RPMI8226 (cell line): ENCODE measurements around the gene ARHGEF18.
"Not testable (repeated sequence)": the region's sequence is repeated elsewhere in the genome, so short reads cannot be mapped to it uniquely, and the experiment has no call there.

Experiments used
- DNase-seq: peaks from one replicate; pipeline ENCODE4 v3.0.0-alpha.2; 2015

ARHGEF18 gene

DNA sequence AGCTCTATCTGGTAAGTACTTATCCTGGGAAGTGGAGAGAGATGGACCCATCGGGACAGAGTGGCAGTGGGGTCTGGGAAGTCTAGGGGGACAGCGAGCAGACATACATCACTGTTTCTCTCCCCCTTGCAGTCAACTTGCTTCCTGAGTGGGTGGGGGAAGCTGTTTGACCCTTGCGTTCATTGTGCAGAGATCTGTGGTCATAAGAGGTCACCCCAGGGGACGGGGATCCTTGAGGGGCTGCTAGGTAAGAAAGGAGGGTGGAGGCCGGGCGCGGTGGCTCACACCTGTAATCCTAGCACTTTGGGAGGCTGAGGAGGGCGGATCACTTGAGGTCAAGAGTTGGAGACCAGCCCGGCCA, 474 bp downstream of the ARHGEF18 start:
- no peak for DNase-seq

DNA sequence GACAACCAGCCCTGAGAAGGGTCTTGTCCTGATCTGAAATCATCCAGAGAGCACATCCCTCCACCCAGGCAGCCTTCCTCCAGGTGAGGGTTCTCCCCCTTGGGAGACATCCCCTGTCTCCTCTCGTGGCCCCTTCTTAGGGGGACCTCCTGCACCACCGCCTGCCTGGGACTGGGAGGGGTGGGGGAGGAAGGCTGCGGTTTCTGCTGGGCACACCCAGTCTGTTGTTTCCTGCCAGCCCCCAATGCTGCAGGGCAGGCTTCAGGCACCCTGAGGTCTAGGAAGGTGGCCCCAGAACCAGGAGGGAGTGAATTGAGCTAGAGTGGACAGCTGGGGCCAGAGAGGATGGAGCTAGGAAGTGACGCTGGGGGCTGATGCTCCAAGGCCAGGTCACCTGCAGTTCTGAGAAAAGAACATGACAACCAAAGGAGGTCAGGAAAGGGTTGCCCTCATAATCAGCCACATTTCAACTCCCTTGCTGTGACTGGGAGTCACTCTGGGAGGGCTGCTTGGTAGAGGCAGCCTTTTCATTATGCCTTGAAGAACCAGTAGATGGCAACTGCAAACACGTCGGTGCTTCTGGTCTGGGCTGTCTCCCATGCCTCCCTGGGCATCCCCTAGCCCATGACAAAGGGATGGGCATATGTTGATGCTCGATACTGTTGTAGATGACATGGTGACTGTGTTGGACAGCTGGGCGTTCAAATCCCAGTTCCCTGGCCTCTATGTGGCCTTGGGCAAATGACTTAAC, 1.4 kb downstream of the ARHGEF18 start:
- DNase-seq = peak; percentile 48

DNA sequence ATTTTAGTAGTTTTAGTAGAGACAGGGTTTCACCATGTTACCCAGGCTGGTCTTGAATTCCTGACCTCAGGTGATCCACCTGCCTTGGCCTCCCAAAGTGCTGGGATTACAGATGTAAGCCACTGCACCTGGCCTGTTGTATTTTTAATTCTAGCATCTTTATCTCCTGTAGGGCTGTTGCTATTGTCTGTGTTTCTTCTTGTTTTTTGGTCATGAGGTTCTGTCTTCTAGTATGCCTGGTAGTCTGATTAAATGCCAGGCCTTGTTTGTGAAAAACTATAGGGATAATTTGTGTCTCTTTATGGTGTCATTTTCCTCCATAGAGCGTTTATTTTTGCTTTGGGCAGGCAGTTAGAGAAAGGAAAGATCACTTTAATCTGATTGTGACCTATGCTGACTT, 3.1 kb downstream of the ARHGEF18 start:
- DNase-seq = no peak

DNA sequence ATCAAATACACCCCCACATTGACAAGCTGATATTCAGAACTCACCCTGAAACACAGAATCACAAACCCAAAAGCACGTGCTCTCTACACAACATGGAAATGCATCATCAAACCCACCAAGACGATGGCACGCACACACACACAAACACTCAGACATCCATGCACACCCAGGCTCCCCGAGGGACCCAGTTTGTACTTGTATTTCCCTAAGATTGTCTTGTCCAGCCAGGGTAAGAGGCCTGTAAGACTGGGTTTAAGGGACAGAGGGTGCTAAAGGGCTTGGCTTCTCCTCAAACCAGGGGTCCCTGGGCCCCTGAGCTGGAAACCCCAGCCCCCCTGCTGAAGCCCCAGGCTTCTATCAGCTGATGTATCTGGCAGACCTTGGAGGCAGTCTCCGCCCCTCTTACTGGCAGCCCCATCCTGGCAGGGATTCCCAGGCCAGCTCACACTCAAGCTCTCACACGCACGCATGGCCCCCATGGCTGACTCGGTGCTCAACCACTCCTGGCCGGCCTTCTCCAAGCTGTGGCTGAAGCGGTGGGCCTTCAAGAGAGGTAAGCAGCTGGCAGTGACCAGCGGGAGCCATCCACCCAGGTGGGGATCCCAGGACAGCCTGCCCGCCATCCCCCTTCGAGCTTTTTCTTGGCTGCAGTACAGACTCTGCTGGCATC, 6.5 kb downstream of the ARHGEF18 start:
- DNase-seq = no peak

DNA sequence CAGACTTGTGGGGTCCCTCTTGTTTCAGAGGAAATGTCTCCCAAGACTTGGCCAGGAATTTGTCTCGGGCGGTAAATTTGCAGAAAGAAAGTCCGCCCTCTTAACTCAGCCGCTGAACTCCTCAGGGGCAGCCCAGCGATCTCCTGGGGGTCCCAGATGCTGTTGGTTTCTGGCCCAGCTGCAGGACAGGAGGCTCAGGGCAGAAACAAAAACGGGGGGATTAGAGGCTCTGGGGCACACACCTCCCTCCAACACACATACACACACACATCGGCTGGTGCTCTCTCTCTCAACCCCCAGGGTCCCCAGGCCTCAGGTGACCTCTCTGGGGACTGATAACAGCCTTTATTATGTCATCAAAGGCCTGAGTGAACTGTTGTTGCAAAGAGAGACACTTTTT, 7.1 kb downstream of the ARHGEF18 start:
- no peak for DNase-seq

DNA sequence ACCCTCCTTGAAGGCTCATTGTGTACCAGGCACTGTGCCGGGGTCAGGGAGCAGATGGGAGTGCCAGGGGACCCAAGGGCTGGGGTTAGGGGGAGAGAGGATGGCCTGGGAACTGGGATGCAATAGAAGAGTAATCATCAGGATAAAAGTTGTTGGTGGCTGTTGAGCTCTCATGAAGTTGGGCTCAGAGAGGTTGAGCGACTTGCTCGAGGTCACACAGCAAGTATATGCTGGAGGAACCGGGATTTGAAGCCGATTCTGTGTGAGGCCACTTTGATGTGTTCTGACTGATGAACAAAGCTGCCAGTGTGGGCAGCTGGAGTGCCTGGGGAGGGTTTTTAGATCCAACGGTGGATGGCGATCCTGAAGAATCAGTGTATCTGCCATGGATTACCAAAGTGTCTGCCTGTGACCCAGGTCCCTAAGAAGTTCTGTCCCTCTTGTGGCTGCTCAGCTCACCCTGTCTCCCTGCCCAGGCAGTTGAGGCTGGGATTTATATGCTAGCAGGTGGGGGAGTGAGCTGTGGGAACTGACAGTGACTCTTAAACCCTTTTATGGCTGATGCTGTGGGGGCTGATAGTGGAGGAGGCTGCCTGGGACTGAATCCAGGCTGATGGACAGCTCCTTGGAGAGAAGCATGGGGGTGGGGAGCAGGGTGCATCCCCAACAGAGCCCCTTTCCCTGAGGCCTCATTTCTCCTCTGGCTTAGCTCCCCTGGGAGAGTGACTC, 8.3 kb downstream of the ARHGEF18 start:
- no peak for DNase-seq

DNA sequence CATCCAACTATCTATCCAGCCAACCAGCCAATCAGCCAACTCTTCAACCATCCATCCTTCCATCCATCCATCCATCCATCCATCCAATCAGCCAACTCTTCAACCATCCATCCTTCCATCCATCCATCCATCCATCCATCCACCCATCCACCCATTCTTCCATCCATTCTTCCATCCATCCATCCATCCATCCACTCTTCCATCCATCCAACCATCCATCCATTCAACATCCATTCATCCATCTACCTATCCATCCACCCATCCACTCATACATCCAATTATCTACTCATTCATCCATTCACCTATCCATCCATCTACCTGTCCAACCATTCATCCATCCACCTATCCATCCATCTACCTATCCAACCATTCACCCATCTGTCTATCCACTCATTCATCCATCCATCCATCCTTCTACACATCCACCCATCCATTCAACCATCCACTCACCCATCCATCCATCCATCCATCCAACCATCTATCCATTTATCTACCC, 9.4 kb downstream of the ARHGEF18 start:
- DNase-seq = no peak

DNA sequence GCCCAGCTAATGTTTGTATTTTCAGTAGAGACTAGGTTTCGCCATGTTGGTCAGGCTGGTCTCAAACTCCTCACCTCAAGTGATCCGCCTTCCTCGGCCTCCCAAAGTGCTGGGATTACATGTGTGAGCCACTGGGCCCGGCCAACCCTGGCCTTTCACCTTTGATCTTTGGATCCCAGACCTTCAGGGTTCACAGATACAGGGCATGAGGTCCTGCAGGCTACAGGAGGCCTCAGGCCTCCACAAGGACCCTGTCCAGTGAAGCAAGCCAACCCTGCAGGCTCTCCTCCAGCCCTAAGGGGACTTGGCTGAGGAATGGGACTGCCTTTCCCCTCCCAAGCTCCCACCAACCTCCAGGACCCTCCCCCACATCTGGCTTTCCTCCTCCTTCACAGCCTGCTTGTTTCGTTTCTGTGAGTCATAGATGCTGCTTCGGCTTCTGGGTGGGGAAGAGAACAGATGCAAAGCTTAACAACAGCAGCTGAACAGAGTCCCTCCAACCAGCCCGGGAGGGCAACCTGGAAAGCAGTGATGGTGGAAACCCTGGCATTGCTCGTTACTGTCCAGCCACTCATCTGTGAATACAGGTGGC, 11.8 kb downstream of the ARHGEF18 start:
- peak; percentile 67 for DNase-seq

DNA sequence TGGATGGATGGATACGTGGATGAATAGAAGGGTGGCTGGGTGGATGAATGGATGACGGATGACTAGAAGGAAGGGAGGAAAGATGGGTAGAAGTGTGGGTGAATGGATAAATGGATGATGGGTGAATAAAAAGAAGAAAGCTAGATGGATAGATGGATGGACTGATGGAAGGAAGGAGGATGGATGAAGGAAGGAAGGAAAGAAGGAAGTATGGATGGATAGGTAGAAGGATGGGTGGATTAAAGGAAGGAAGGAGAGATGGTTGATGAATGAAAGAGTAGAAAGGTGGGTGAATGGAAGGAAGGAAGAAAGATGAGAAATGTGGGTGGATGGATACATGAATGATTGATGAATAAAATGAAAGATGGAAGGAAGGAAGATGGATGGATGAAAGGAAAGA, 14.5 kb downstream of the ARHGEF18 start:
- DNase-seq = no peak

DNA sequence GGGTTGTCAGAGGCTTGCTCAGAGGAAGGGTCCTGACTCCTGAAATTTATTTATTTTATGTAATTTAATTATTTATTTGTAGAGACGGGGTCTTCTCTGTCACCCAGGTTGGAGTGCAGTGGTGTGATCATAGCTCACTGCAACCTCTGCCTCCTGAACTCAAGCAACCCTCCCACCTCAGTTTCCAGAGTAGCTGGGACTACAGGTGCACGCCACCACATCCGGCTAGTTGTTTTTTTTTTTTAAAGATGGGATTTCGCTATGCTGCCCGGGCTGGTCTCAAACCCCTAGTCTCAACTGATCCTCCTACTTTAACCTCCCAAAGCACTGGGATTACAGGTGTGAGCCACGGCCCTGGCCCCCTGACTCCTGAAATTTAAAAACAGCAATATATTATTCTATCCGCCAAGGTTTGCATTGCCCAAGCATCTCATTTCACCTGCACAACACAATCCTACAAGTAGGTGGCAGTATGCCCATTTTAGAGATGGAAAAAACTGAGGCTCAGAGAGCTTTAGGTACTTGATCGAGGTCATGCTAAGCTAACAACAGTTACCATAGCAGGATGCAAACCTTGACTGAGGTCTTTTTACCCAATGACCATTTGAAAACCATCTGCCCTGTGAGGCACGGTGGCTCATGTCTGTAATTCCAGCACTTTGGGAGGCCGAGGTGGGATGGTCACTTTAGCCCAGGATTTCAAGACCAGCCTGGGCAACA, 18.1 kb downstream of the ARHGEF18 start:
- DNase-seq = peak; percentile 80

DNA sequence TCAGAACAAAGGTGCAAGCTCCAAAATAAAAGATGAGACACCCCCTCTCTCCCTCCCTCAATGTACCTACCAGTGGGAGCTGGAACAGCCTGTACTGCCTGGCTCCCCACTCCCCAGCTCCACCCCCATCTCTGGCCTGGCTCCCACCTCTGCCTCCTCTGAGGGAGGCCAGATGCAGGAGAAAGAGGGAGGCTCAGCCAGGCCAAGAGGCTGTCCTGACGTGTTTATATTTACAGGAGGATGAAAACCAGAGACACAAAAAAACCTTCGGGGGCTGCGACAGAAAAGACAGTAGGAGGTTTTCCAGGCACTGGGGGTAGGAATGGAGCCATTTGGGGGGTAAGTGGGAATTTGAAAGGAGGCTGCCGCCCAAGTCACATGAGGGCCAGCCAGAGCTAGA, 19.7 kb downstream of the ARHGEF18 start:
- no peak for DNase-seq

DNA sequence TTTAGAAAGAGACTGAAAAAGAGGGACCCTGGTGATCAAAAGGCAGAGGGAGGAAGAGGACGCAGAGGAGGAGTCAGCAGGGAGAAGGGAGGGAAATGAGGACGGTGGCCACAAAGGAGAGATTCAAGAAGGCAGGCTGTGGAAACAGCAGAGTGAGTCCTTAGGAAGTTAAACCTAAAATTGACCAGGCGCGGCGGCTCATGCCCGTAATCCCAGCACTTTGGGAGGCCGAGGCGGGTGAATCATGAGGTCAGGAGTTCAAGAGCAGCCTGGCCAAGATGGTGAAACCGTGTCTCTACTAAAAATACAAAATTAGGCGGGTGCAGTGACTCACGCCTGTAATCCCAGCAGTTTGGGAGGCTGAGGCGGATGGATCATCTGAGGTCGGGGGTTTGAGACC, 20.1 kb downstream of the ARHGEF18 start:
- DNase-seq = not testable (repeated sequence)

DNA sequence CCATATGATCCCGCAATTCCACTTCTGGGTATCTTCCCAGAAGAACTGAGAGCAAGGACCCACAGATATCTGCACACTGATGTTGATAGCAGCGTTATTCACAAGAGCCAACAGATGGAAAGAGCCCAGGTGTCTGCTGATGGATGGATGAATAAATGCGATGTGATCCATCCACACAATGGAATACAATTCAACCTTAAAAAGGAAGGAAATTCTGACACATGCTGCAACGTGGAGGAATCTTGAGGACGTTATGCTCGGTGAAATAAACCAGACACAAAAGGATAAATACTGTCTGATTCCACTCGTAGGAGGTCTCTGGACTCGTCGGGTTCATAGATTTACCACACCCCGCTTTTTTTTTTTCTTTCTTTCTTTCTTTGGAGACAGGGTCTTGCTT, 21.8 kb downstream of the ARHGEF18 start:
- no peak for DNase-seq

DNA sequence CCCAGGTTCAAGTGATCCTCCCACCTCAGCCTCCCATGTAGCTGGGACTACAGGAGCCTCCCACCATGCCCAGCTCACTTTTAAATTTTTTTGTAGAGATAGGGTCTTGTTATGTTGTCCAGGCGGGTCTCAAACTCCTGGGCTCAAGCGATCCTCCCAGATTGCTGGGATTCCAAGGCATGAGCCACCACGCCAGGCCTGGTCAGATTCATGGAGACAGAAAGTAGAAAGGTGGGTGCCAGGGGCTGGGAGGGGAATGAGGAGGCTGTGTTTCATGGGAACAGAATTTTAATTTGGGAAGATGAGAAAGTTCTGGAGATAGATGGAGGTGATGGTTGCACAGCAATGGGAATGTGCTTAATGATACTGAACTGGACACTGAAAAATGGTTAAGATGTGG, 22.3 kb downstream of the ARHGEF18 start:
- DNase-seq = no peak

DNA sequence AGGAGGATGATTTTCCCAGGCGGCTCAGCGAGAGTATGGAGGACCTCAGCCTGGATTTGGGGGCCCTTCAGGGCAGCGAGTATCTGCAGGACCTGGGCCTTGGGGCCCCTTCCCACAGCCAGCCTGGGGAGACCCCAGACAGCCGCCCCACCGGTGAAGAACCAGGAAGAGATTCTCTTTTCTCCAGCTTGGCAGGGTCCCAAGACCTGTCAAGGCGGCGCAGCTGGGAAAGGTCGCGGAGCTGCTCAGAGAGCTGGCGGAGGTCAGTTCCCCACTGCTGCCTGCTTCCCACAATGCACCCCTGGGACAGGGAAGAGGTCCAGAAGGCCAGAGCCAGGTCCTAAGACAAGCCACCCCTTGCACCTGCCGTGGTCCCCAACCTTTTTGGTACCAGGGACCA, 24.1 kb downstream of the ARHGEF18 start:
- DNase-seq = no peak

DNA sequence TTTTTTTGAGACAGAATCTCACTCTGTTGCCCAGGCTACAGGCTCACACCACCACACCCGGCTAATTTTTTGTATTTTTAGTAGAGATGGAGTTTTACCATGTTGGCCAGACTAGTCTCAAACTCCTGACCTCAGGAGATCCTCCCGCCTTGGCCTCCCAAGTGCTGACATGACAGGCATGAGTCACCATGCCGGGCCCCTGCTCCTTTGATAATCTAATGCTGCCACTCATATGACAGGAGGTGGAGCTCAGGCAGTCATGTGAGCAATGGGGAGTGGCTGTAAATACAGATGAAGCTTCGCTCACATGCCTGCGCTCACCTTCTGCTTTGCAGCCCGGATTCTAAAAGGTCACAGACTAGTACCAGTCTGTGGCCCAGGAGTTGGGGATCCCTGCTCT, 25.1 kb downstream of the ARHGEF18 start:
- DNase-seq = no peak

DNA sequence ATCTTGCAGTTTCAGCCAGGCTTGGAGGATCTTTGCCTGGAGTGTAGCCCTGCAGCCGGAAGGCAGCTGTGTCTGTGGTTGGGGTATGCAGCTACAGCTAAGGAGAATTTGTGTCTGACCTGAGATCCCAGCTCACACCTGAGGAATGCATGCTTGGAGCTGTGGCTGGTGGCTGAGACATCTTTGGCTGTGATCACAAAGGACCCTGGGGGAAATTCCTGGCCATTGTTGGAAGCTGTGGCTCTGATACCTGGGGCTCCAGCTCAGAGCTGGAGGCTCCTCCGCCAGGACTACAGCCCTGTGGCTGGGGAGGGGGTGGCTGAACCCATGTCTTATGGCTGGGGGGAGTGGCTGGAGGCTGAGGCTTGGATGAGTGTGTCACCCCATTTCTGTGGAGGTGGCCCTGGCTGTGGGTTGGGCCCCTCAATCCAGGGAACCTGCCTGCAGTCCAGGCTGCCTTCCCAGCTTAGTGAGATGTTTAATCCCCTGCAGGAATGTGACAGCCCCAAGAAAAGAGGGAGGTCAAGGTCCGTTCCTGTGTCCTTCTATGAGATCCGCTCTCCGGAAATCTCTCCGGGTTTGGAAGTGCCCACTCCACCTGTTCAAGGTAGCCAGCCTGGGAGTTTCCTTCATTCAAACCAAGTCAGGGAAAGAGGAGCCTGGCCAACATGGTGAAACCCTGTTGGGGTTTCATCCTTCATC, 27.6 kb downstream of the ARHGEF18 start:
- no peak for DNase-seq

DNA sequence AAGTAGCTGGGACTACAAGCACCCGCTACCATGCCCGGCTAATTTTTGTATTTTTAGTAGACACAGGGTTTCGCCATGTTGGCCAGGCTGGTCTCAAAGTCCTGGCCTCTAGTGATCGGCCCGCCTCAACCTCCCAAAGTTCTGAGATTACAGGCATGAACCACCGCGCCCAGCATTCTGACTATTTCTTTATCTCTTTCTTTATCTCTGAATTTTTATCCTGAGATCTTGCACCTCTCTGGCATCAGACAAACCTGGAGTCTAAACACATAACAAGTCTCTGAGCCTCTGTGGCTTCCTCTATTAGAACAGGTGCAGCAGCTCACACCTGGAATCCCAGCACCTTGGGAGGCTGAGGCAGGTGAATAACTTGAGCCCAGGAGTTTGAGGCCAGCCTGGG, 28.5 kb downstream of the ARHGEF18 start:
- DNase-seq = no peak

DNA sequence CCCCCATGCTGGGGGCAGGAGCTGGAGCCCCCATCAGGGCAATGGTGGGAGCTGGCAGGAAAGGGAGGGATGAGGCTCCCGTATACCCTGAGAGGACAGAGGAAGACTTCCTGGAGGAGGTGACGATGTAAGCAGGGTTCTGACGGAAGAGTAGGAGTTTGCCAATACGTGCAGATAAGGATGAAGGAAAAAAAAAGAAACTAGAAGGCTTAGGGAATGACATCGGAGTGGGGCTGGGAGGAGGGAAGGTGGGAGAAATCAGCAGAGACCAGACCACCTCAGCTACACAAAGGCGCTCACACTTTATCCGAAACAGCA, 32.3 kb downstream of the ARHGEF18 start:
- no peak for DNase-seq

DNA sequence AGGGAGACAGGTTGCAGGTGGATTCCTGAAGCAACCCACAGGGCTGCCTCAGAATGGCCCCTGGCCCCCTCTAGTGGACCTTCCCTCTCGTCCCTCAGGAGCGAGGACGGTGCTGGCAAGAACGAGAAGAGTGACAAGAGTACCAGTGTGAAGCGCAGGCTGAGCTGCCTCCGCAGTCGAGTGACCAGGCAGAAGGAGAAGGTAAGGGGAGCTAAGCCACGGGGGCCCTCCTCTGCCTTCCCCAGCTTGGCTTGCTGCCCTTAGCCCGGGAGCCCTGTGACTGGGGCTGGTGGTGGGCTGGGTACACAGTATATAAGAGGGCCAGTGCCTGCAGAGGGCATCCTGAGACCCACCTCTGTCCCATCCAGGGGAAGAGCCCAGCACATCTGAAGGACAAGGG, 34.0 kb downstream of the ARHGEF18 start:
- DNase-seq = no peak

DNA sequence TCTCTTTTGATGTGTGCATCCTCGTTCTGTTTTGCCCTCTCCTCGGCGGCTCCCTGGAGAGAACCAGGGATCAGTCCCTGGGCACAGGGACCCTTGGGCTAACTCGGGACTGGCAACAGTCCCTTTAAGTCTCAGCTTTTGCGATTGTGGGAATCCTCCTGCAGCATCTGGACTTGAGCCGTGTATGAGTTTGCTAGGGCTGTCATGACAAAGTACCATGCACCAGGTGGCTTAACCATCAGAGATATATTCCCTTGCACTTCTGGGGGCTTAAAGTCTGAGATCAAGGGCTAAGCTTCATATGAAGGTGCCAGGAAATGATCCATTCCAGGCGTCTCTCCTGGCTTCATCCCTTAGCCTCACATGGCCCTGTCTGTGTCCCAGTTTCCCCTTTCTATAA, 34.5 kb downstream of the ARHGEF18 start:
- DNase-seq = no peak

DNA sequence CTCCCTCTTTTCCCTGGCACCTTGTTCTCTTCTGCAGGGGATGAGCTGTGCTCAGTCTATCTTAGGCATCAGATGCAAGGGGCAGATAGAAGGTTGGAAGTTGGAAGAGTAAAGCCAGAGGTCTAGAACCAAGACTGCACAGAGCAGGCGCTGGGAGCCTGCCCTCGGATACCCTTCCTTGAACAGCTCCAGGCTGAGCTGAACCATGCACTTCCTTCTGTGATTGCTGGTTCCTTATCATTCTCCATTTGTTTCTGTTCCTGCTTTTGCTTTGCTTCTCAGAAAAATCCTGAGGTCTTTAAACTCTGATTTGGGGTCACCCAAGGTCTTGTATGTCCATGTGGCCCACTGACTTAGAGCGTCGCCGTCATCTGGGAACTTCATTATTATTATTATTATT, 36.3 kb downstream of the ARHGEF18 start:
- DNase-seq = no peak

DNA sequence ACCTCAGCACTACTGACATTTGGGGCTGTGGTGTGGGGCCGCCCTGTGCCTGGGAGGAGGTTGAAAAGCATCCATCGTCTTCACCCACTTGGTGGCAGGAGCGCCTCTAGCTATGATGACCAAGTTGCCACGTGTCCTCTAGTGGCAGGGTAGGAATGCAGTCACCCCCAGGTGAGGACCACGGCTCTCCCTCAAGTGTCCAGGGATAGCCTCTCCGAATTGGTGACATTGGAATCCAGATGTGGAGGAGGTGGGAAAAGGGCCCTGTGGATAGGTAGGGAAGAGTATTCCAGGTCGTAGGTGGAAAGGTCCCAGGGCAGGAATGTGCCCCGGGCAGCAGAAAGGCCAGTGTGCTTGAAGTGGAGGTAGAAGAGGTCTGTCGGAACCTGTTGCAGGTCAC, 37.6 kb downstream of the ARHGEF18 start:
- DNase-seq = peak; percentile 76
